Neural cell (in vitro differentiated cells): ENCODE results near the gene SYT13.

Source experiments
- CTCF ChIP-seq: fragments of 450-650 bp; IDR thresholded peaks from 2 replicates; pipeline ENCODE4 v1.5.1; 2014; ENCODE audit warnings: antibody characterized with exemption, mild to moderate bottlenecking, moderate library complexity; ENCODE audit not compliant: poor library complexity, severe bottlenecking
- EP300 ChIP-seq: fragments of 450-650 bp; conservative IDR thresholded peaks from 2 replicates; pipeline ENCODE4 v1.6.1; 2014; ENCODE audit warnings: antibody characterized with exemption, mild to moderate bottlenecking, moderate library complexity; ENCODE audit not compliant: poor library complexity, severe bottlenecking
- EZH2 ChIP-seq: fragments of 200-600, 300-800 bp; shearing (Covaris generic), sonication (generic); IDR thresholded peaks from 2 replicates; pipeline ENCODE4 v1.6.1; 2014; ENCODE audit warnings: antibody characterized with exemption, low read length, borderline replicate concordance, mild to moderate bottlenecking; ENCODE audit not compliant: insufficient read depth, poor library complexity, severe bottlenecking
- MXI1 ChIP-seq: fragments of 450-650 bp; conservative IDR thresholded peaks from 2 replicates; pipeline ENCODE4 v1.6.1; 2014; ENCODE audit warnings: antibody characterized with exemption, mild to moderate bottlenecking; ENCODE audit not compliant: poor library complexity, severe bottlenecking
- POLR2AphosphoS5 ChIP-seq: IDR thresholded peaks from 2 replicates; pipeline ENCODE4 v1.6.1; 2012
- RAD21 ChIP-seq: fragments of 450-650 bp; conservative IDR thresholded peaks from 2 replicates; pipeline ENCODE4 v1.6.1; 2014; ENCODE audit warnings: antibody characterized with exemption, mild to moderate bottlenecking, moderate library complexity
- REST ChIP-seq: IDR thresholded peaks from 2 replicates; pipeline ENCODE4 v1.6.1; 2012; ENCODE audit warnings: borderline replicate concordance
- SMC3 ChIP-seq: fragments of 450-650 bp; conservative IDR thresholded peaks from 2 replicates; pipeline ENCODE4 v1.6.1; 2014; ENCODE audit warnings: antibody characterized with exemption, mild to moderate bottlenecking, moderate library complexity; ENCODE audit not compliant: poor library complexity
- TAF1 ChIP-seq: IDR thresholded peaks from 2 replicates; pipeline ENCODE4 v1.6.1; 2012; ENCODE audit warnings: low read depth

GRCh38 chr11:45331839-45332238 lies 45.7 kb upstream of the SYT13 start:
- TF ChIP-seq CTCF (no peak), EP300 (no peak), TAF1 (no peak), POLR2AphosphoS5 (no peak), REST (no peak), RAD21 (no peak), EZH2 (no peak), SMC3 (no peak), MXI1 (no peak)
